HCT116 (cell line): Measurements from ENCODE around the gene SLC35F1.

ENCODE experiments used
- CTCF ChIP-seq, 3 experiments: fragments of 200-600 bp in 1 of 3; sonication (generic) in 1 of 3; IDR thresholded peaks in 2 of 3; conservative IDR thresholded peaks in 1 of 3; 2 replicates each; pipeline ENCODE4 v1.5.1; 2012 to 2017; ENCODE audit warnings: low read depth in 2 of 3, low read length in 2 of 3, antibody characterized with exemption in 1 of 3, borderline replicate concordance in 1 of 3, control low read depth in 1 of 3, mild to moderate bottlenecking in 1 of 3, mixed read lengths in 1 of 3, mixed run types in 1 of 3, moderate library complexity in 1 of 3; ENCODE audit not compliant: insufficient read depth in 1 of 3
- RAD21 ChIP-seq: IDR thresholded peaks from 2 replicates; pipeline ENCODE4 v1.6.1; 2012; ENCODE audit warnings: low read depth, mild to moderate bottlenecking
- SIN3A ChIP-seq: IDR thresholded peaks from 2 replicates; pipeline ENCODE4 v1.6.1; 2012; ENCODE audit warnings: low read depth
- ZFX ChIP-seq: fragments of 450-650 bp; IDR thresholded peaks from 2 replicates; pipeline ENCODE4 v1.6.1; 2017

- TF ChIP-seq SIN3A (no peak), ZFX (no peak), CTCF (IDR thresholded peaks at IDR 0.05 in 2 of 3, conservative IDR thresholded peaks at IDR 0.05 in 1 of 3; ENCODE audit: borderline replicate concordance in 1 of 3, insufficient read depth in 1 of 3, low read depth in 2 of 3, low read length in 2 of 3) (no peak), RAD21 (no peak)
Measured at GRCh38 chr6:118102401-118102800, 195.3 kb downstream of the SLC35F1 start.
